DOHH2 (cell line): ENCODE data around the gene GPR171.
"Not testable (repeated sequence)": the region's sequence is repeated elsewhere in the genome, so short reads cannot be mapped to it uniquely, and the experiment has no call there.

Source experiments
- H3F3A ChIP-seq: fragments of 200-600 bp; sonication (generic), shearing (Covaris generic); 2 replicates; pipeline ENCODE4 v1.6.0; 2016; ENCODE audit warnings: antibody characterized with exemption, mild to moderate bottlenecking; ENCODE audit not compliant: control insufficient read depth, insufficient read depth
- H3K27ac ChIP-seq: fragments of 200-600 bp; sonication (generic); 2 replicates; pipeline ENCODE4 v1.5.1; 2014; ENCODE audit warnings: low read depth, mild to moderate bottlenecking, low read length, moderate library complexity
- H3K27me3 ChIP-seq: fragments of 200-600 bp; sonication (generic); 2 replicates; pipeline ENCODE4 v1.6.1; 2014; ENCODE audit warnings: mild to moderate bottlenecking, low read length, mixed read lengths; ENCODE audit not compliant: control insufficient read depth
- H3K36me3 ChIP-seq: fragments of 200-600 bp; sonication (generic); 2 replicates; pipeline ENCODE4 v1.6.1; 2014; ENCODE audit warnings: mild to moderate bottlenecking, low read length, moderate library complexity, mixed read lengths; ENCODE audit not compliant: control insufficient read depth
- H3K4me1 ChIP-seq: fragments of 200-600 bp; sonication (generic); 2 replicates; pipeline ENCODE4 v1.6.1; 2014; ENCODE audit warnings: mild to moderate bottlenecking, low read length, mixed read lengths; ENCODE audit not compliant: control insufficient read depth
- H3K4me2 ChIP-seq: fragments of 200-600 bp; sonication (generic); 2 replicates; pipeline ENCODE4 v1.6.0; 2014; ENCODE audit warnings: mild to moderate bottlenecking, low read length, moderate library complexity
- H3K4me3 ChIP-seq: fragments of 200-600 bp; sonication (generic); 2 replicates; pipeline ENCODE4 v1.5.1; 2014; ENCODE audit warnings: mild to moderate bottlenecking, low read length, mixed read lengths
- H3K79me2 ChIP-seq: fragments of 200-600 bp; sonication (generic); 2 replicates; pipeline ENCODE4 v1.6.1; 2014; ENCODE audit warnings: mild to moderate bottlenecking, low read length, mixed read lengths; ENCODE audit not compliant: control insufficient read depth
- H3K9me2 ChIP-seq: fragments of 200-600 bp; sonication (generic); replicated peaks from 2 replicates; pipeline ENCODE4 v1.6.1; 2014; ENCODE audit warnings: mild to moderate bottlenecking, low read length, mixed read lengths; ENCODE audit not compliant: control insufficient read depth
- H3K9me3 ChIP-seq: fragments of 200-600 bp; sonication (generic); 2 replicates; pipeline ENCODE4 v1.6.1; 2014; ENCODE audit warnings: antibody characterized with exemption, low read length, mixed read lengths; ENCODE audit not compliant: control insufficient read depth, insufficient read depth
- H4K20me1 ChIP-seq: fragments of 200-600 bp; sonication (generic); 2 replicates; pipeline ENCODE4 v1.6.0; 2014; ENCODE audit warnings: low read depth, mild to moderate bottlenecking, antibody characterized with exemption, low read length, moderate library complexity; ENCODE audit not compliant: control insufficient read depth, insufficient read depth
- EZH2phosphoT487 ChIP-seq: fragments of 200-600 bp; sonication (generic); IDR thresholded peaks from 2 replicates; pipeline ENCODE4 v1.6.1; 2017; ENCODE audit warnings: borderline replicate concordance, mild to moderate bottlenecking, antibody characterized with exemption, low read length, moderate library complexity, mixed read lengths
- TF ChIP-seq, protein P1 (sequence below): fragments of 200-600 bp; sonication (generic); IDR thresholded peaks from one replicate; pipeline ENCODE4 v1.5.1; 2014; ENCODE audit warnings: antibody characterized with exemption, mild to moderate bottlenecking, low read depth, low read length; ENCODE audit not compliant: poor library complexity, severe bottlenecking

The GPR171 gene

DNA sequence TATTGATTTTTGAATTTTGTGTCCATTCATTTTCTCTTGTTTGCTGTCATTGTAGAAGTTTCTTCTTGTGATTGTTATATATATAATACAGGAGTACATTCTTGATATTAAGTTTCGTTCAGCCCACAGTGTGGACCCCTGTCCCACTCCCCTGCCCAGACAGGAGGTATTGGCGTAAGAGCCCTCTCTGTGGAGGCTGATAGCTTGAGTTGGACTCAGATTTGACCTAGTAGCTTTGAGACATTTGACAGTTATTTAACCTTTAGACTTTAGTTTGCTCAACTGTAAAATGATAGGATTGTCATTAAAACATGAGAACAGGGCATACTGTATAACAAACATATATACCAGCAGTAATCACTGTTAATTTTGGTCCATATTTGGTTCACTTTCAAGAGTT is 27.1 kb downstream of the GPR171 start:
- H3F3A ChIP-seq = no peaks in the 10 kb centered on the region
- H3K79me2 ChIP-seq = no peaks in the 10 kb centered on the region
- H3K9me3 ChIP-seq = no peaks in the 10 kb centered on the region
- peaks cover 7% of the 10 kb centered on the region for H3K4me1 ChIP-seq
- H4K20me1 ChIP-seq = no peaks in the 10 kb centered on the region
- H3K27ac ChIP-seq = no peak overlapping the region
- H3K4me3 ChIP-seq = no peak overlapping the region
- TF ChIP-seq, protein P1, sequence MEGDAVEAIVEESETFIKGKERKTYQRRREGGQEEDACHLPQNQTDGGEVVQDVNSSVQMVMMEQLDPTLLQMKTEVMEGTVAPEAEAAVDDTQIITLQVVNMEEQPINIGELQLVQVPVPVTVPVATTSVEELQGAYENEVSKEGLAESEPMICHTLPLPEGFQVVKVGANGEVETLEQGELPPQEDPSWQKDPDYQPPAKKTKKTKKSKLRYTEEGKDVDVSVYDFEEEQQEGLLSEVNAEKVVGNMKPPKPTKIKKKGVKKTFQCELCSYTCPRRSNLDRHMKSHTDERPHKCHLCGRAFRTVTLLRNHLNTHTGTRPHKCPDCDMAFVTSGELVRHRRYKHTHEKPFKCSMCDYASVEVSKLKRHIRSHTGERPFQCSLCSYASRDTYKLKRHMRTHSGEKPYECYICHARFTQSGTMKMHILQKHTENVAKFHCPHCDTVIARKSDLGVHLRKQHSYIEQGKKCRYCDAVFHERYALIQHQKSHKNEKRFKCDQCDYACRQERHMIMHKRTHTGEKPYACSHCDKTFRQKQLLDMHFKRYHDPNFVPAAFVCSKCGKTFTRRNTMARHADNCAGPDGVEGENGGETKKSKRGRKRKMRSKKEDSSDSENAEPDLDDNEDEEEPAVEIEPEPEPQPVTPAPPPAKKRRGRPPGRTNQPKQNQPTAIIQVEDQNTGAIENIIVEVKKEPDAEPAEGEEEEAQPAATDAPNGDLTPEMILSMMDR = no peak
- TF ChIP-seq EZH2phosphoT487 = no peak
- H3K9me2 ChIP-seq = no peaks in the 10 kb centered on the region
- no peaks in the 10 kb centered on the region for H3K36me3 ChIP-seq
- no peak overlapping the region for H3K4me2 ChIP-seq
- no peaks in the 10 kb centered on the region for H3K27me3 ChIP-seq

DNA sequence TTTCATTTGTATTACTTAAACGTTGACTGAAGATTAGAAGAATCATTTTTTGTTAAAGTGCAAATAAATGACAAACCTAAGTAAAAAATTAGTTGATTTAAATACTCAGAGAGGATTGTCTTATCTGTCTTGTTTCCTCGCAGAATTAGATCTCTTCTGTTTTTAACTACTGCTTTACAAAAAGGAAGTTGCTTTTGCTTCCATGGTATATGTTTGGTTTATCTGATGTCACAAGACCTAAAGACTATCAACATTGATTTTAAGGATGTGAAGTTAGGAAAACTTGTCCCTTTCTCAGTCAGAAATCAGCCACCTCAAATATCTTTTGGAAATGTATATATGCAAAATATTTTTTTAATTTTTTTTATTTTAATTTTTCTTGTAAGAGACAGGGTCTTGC is 28.7 kb downstream of the GPR171 start:
- no peak overlapping the region for H3K4me2 ChIP-seq
- H4K20me1 ChIP-seq = no peaks in the 10 kb centered on the region
- H3K27ac ChIP-seq = no peak overlapping the region
- H3K79me2 ChIP-seq = no peaks in the 10 kb centered on the region
- no peak for TF ChIP-seq EZH2phosphoT487
- TF ChIP-seq, protein P1 = no peak
- no peaks in the 10 kb centered on the region for H3K27me3 ChIP-seq
- H3K36me3 ChIP-seq = no peaks in the 10 kb centered on the region
- H3F3A ChIP-seq = no peaks in the 10 kb centered on the region
- H3K9me2 ChIP-seq = no peaks in the 10 kb centered on the region
- peaks cover 21% of the 10 kb centered on the region for H3K4me1 ChIP-seq
- no peak overlapping the region for H3K4me3 ChIP-seq
- no peaks in the 10 kb centered on the region for H3K9me3 ChIP-seq

DNA sequence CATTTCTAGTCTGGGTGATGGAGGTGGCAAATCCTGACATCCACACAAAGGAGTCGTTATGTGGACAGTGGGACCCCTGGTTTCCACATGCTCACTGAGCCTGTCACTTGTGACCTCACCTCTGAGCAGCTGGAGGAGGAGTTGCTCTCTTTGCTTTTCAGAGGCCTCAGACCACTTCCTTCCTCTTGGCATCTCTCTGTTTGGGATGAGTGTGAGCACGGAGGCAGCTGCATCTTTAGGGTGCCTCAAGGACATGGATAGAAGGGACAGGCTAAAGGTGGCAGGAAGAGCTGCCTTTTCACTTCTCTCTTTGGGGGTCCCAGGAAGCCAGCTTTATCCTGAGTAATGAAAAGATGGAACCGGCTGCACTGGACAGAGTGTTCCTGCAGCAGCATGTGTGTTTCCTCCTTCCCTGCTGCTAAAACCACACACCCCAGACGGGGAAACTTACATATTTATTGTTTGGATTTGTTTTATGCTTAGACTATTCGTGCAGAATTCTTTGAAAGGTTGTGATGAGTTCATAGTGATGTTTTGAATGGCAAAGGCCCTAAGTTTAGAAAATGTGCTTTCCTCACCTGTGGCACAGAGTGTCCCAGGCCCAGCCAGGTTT is 31.8 kb downstream of the GPR171 start:
- no peak for TF ChIP-seq EZH2phosphoT487
- TF ChIP-seq, protein P1 = no peak
- Histone ChIP-seq H3F3A (no peaks in the 10 kb centered on the region), H3K27me3 (no peaks in the 10 kb centered on the region), H3K9me2 (no peaks in the 10 kb centered on the region), H3K9me3 (no peaks in the 10 kb centered on the region), H3K27ac (no peak overlapping the region), H3K4me2 (no peak overlapping the region), H3K4me3 (no peak overlapping the region), H3K36me3 (no peaks in the 10 kb centered on the region), H3K79me2 (no peaks in the 10 kb centered on the region), H4K20me1 (no peaks in the 10 kb centered on the region), H3K4me1 (peaks cover 24% of the 10 kb centered on the region)

DNA sequence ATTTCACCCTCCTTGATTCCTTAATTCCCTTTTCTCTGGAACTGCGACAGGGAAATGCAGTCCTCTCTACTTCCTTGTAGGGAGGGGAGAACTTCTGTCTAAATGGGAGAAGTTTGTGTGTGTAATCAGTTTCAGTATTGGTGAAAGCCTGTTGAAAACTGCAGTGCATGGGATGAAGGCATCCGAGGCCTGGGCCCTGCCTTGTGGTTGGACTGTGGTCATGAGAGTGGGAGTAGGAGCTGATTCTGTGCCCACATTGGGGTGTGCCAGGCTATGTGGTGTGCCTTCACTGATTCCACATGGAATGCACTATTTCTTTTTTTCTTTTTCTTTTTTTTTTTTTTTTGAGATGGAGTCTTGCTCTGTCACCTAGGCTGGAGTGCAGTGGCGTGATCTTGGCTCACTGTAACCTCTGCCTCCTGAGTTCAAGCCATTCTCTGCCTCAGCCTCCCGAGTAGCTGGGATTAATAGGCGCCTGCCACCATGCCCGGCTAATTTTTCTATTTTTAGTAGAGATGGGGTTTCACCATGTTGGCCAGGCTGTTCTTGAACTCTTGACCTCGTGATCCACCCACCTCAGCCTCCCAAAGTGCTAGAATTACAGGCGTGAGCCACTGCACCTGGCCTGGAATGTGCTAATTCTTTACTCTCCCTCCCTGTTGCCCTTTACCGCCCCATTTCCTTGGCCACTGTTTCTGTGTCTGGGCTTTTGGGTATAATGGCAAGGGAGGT is 32.9 kb downstream of the GPR171 start:
- Histone ChIP-seq H3K27ac (0 out of 2 replicates have a peak overlapping the region, but pooled peaks have one; percentile 5), H3K4me2 (peak overlapping the region; percentile 17), H3K4me1 (peaks cover 24% of the 10 kb centered on the region)
- not testable (repeated sequence) for H3K9me3 ChIP-seq, H3K4me3 ChIP-seq, H3K36me3 ChIP-seq, H3F3A ChIP-seq, H4K20me1 ChIP-seq, H3K79me2 ChIP-seq, H3K9me2 ChIP-seq, H3K27me3 ChIP-seq
